Suprapubic skin (tissue), 4 donors: Measurements from ENCODE around the gene ZNF679. TPM values are rescaled to one million over a fixed set of nuclear protein-coding genes. Genes with fewer than 3 reads are reported as not detected.
"Not testable (repeated sequence)": the region's sequence is repeated elsewhere in the genome, so short reads cannot be mapped to it uniquely, and the experiment has no call there.

Source experiments
- DNase-seq, 2 donors: peaks; one replicate each; pipeline ENCODE4 v3.0.0-alpha.2; 2019; ENCODE audit warnings: low spot score in 2 of 2
- H3K27ac ChIP-seq: fragments of 200-600 bp; sonication (generic); one replicate; pipeline ENCODE4 v1.5.1; 2019
- H3K27me3 ChIP-seq: fragments of 200-600 bp; sonication (generic); one replicate; pipeline ENCODE4 v1.5.1; 2019
- H3K36me3 ChIP-seq: fragments of 200-600 bp; sonication (generic); one replicate; pipeline ENCODE4 v1.5.1; 2019
- H3K4me1 ChIP-seq: fragments of 200-600 bp; sonication (generic); one replicate; pipeline ENCODE4 v1.5.1; 2019
- H3K4me3 ChIP-seq: fragments of 200-600 bp; sonication (generic); one replicate; pipeline ENCODE4 v1.5.1; 2019; ENCODE audit warnings: mild to moderate bottlenecking
- H3K9me3 ChIP-seq: fragments of 200-600 bp; sonication (generic); one replicate; pipeline ENCODE4 v1.5.1; 2019
- EP300 ChIP-seq: sonication (generic); formaldehyde crosslinking; IDR thresholded peaks from one replicate; pipeline ENCODE4 v1.6.1; 2017; ENCODE audit warnings: antibody characterized with exemption
- POLR2A ChIP-seq, 2 donors: fragments of 450-650 bp; IDR thresholded peaks; one replicate each; pipeline ENCODE4 v1.6.1; 2017; ENCODE audit warnings: antibody characterized with exemption in 2 of 2, mild to moderate bottlenecking in 2 of 2, moderate library complexity in 2 of 2
- POLR2AphosphoS5 ChIP-seq, 3 donors: sonication (generic); formaldehyde crosslinking; IDR thresholded peaks; one replicate each; pipeline ENCODE4 v1.6.1; 2017; ENCODE audit warnings: antibody characterized with exemption in 3 of 3
- WGBS: methylation state at CpG from one replicate; pipeline ENCODE4 v1.1.5; 2018; 5-methylcytosine and 5-hydroxymethylcytosine counted together
- total RNA-seq, 4 donors: library from RNA; depleted of rRNA; stranded (reverse); fragments of >200 nt; gene quantifications; one replicate each; pipeline ENCODE4 v1.1.0, GENCODE V29; 2016
- TF ChIP-seq, protein P1 (sequence below), 2 donors: fragments of 200-600 bp in 1 of 2; fragments of 450-650 bp in 1 of 2; sonication (generic) in 1 of 2; IDR thresholded peaks; one replicate each; pipeline ENCODE4 v1.5.1; 2016 to 2019; ENCODE audit warnings: antibody characterized with exemption in 2 of 2, mild to moderate bottlenecking in 1 of 2, moderate library complexity in 1 of 2

Gene ZNF679
- total RNA-seq: not detected

DNA sequence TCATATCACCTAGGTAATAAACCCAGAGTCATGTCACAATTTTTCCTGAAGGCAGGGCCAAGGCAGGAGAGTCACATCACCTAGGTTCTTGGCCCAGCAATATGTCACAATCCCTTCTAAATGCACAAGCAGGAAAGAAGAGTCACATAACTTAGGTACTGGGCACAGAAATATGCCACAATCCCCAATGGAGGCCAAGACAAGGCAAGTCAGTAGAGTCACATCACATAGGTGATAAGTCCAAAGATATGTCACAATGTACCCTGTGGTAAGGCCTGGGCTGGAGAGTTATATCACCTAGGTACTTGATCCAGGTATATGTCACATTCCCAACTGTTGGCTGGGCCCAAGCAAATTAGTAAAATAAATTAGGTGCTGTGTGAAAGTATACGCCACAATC lies at the start of gene ZNF679:
TSS of gene ZNF679 (plus strand) at position 301 of the 400 bp plus-strand sequence. CDS start 20,644 bp downstream, outside the sequence.
- DNase-seq, H3K36me3 ChIP-seq, H3K4me1 ChIP-seq, H3K27ac ChIP-seq, H3K4me3 ChIP-seq, H3K27me3 ChIP-seq: not testable (repeated sequence)
- H3K9me3 ChIP-seq: peaks cover 19% of the 10 kb centered on the region
- 100% methylated on average over 1 of the region's 1 CpG for WGBS

DNA sequence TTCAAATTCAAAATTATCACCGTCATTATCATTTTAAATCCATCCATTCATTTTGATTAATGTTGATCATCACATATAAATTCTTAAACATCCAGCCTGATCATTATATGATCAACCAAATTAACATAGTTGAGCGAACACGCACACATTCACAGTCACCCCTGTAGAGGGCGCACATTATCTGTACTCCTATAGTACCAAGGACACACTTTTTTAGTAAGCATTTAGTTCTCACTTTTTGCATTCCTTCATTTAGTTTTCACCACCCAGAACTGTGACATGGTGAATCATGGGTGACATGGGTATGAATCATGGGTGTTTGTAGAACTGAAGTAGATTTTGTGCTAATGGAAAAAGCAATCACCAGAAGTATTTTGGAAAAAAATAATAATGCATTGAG lies 47.3 kb upstream of the ZNF679 start:
- Histone ChIP-seq H3K27ac (no peak overlapping the region), H3K9me3 (peaks cover 6% of the 10 kb centered on the region), H3K36me3 (no peaks in the 10 kb centered on the region), H3K4me1 (no peaks in the 10 kb centered on the region), H3K27me3 (peaks cover 19% of the 10 kb centered on the region), H3K4me3 (no peak overlapping the region)
- TF ChIP-seq, protein P1, sequence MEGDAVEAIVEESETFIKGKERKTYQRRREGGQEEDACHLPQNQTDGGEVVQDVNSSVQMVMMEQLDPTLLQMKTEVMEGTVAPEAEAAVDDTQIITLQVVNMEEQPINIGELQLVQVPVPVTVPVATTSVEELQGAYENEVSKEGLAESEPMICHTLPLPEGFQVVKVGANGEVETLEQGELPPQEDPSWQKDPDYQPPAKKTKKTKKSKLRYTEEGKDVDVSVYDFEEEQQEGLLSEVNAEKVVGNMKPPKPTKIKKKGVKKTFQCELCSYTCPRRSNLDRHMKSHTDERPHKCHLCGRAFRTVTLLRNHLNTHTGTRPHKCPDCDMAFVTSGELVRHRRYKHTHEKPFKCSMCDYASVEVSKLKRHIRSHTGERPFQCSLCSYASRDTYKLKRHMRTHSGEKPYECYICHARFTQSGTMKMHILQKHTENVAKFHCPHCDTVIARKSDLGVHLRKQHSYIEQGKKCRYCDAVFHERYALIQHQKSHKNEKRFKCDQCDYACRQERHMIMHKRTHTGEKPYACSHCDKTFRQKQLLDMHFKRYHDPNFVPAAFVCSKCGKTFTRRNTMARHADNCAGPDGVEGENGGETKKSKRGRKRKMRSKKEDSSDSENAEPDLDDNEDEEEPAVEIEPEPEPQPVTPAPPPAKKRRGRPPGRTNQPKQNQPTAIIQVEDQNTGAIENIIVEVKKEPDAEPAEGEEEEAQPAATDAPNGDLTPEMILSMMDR (IDR thresholded peaks at IDR 0.05): no peak
- no peak for TF ChIP-seq POLR2A (IDR thresholded peaks at IDR 0.05)
- TF ChIP-seq POLR2AphosphoS5 (IDR thresholded peaks at IDR 0.05): no peak
- TF ChIP-seq EP300: no peak
- no peak for DNase-seq
- 43% methylated on average over 4 of the region's 4 CpGs for WGBS

DNA sequence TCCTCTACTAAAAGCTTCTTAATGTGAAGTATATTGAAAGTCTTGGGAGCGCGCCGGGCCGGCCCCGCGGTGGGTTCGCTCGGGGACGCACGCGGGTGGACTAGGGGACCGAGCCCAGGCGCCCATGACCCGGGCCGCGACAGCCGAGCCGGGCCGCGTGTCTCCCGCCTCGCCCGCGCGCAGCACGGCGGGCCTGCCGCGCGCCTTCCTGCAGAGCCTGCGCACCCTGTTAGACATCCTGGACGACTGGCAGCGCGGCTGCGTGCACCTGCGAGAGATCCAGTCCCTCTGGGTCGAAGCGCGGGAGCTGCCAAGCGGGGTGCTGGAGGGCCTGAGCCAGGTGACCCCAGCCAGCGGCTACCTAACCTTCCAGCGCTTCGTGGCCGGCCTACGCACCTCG lies 46.7 kb upstream of the ZNF679 start:
- H3K4me1 ChIP-seq: no peaks in the 10 kb centered on the region
- H3K27me3 ChIP-seq: peaks cover 19% of the 10 kb centered on the region
- no peaks in the 10 kb centered on the region for H3K36me3 ChIP-seq
- WGBS: 27% methylated on average over 28 of the region's 46 CpGs
- no peak for DNase-seq
- H3K9me3 ChIP-seq: peaks cover 6% of the 10 kb centered on the region
- H3K4me3 ChIP-seq: no peak overlapping the region
- TF ChIP-seq POLR2A (IDR thresholded peaks at IDR 0.05): no peak
- TF ChIP-seq POLR2AphosphoS5 (IDR thresholded peaks at IDR 0.05): no peak
- TF ChIP-seq, protein P1 (IDR thresholded peaks at IDR 0.05): no peak
- no peak overlapping the region for H3K27ac ChIP-seq

DNA sequence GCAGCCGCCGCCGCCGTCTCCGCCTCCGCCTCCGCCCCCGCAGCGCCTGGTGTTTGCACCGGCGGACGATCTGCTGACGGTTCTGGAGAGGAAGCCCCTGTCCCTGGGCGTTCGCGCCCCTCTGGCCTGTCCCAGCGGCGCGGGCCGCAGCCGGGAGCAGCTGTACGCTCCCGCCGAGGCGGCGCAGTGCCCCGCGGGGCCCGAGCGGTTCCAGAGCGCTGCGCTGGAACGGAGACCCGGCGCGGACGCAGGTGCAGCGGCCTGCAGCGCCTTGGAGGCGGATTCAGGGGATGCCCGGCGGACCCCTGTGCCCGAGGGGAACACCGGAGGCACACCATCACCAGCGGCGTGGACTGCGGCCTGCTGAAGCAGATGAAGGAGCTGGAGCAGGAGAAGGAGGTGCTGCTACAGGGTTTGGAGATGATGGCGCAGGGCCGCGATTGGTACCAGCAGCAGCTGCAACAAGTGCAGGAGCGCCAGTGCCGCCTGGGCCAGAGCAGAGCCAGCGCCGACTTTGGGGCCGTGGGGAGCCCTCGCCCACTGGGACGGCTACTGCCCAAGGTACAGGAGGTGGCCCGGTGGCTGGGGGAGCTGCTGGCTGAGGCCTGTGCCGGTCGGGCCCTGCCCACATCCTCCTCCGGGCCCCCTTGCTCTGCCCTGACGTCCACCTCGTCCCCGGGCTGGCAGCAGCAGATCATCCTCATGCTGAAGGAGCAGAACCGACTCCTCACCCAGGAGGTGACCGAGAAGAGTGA lies 46.1 kb upstream of the ZNF679 start:
- Histone ChIP-seq H3K27ac (no peak overlapping the region), H3K27me3 (peaks cover 19% of the 10 kb centered on the region), H3K36me3 (no peaks in the 10 kb centered on the region), H3K4me1 (no peaks in the 10 kb centered on the region), H3K9me3 (peaks cover 6% of the 10 kb centered on the region), H3K4me3 (no peak overlapping the region)
- 28% methylated on average over 9 of the region's 66 CpGs for WGBS
- no peak for DNase-seq
- TF ChIP-seq EP300: no peak

DNA sequence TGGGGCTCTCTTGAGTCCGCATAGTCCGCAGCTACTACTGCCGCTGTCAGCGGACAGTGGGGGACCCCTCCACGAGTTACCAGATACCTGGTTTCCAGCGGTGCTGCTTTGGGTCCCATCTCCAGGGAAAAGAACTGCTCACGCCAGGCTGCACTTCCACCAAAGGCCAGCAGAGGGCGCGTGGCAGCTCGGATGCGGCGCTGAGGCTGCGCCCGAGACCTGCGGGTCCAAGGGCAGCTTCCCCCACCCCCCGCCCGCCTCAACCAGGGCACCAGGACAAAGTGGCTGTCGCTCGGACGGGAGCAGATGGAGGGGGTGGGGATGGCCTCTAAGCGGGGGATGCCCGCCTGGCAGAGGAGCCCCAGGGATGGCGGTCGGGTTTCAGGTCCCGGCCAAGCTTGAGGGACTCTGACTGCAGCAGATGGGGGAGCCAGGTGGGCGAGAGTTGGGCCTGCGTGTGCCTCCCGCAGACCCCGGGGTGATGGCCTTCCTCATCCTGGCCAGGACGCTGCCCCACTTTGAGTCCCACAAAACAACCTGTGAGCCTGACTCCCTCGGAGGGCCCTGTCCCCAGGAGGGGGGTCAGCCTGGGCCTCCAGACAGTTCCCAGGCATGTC lies 45.0 kb upstream of the ZNF679 start:
- H3K4me1 ChIP-seq: no peaks in the 10 kb centered on the region
- WGBS: 43% methylated on average over 17 of the region's 31 CpGs

GRCh38 chr7:64183827-64184372 lies 44.4 kb upstream of the ZNF679 start:
- no peak overlapping the region for H3K27ac ChIP-seq
- H3K4me1 ChIP-seq: no peaks in the 10 kb centered on the region
- 100% methylated on average over 4 of the region's 13 CpGs for WGBS
- TF ChIP-seq, protein P1 (IDR thresholded peaks at IDR 0.05): no peak
- TF ChIP-seq EP300: no peak
- peaks cover 19% of the 10 kb centered on the region for H3K27me3 ChIP-seq
- DNase-seq: no peak
- no peaks in the 10 kb centered on the region for H3K36me3 ChIP-seq
- peaks cover 6% of the 10 kb centered on the region for H3K9me3 ChIP-seq
- H3K4me3 ChIP-seq: no peak overlapping the region

More for the DNA sequence above, 45.0 kb upstream of the ZNF679 start:
- H3K4me3 ChIP-seq: no peak overlapping the region
- no peak overlapping the region for H3K27ac ChIP-seq
- peaks cover 6% of the 10 kb centered on the region for H3K9me3 ChIP-seq
- H3K27me3 ChIP-seq: peaks cover 19% of the 10 kb centered on the region
- no peaks in the 10 kb centered on the region for H3K36me3 ChIP-seq
- DNase-seq: no peak
- TF ChIP-seq, protein P1 (IDR thresholded peaks at IDR 0.05): peak; percentile 27 to 75
- TF ChIP-seq POLR2AphosphoS5 (IDR thresholded peaks at IDR 0.05): no peak
